A549 treated with AZD9567 at 1 μM for 4 hours (cell line): ENCODE results near the gene SECTM1. TPM values are rescaled to one million over a fixed set of nuclear protein-coding genes. Genes with fewer than 3 reads are reported as not detected.

Source experiments
- total RNA-seq: library from RNA; stranded (reverse); fragments of 200-300 nt; extraction: Qiagen RNA extraction; gene quantifications from 5 replicates; pipeline ENCODE4 v1.2.3, GENCODE V29; 2022; ENCODE audit not compliant: insufficient read depth

The SECTM1 gene
- 1.6 to 6.3 TPM (median 2.3 TPM) in 5 replicates for total RNA-seq

DNA sequence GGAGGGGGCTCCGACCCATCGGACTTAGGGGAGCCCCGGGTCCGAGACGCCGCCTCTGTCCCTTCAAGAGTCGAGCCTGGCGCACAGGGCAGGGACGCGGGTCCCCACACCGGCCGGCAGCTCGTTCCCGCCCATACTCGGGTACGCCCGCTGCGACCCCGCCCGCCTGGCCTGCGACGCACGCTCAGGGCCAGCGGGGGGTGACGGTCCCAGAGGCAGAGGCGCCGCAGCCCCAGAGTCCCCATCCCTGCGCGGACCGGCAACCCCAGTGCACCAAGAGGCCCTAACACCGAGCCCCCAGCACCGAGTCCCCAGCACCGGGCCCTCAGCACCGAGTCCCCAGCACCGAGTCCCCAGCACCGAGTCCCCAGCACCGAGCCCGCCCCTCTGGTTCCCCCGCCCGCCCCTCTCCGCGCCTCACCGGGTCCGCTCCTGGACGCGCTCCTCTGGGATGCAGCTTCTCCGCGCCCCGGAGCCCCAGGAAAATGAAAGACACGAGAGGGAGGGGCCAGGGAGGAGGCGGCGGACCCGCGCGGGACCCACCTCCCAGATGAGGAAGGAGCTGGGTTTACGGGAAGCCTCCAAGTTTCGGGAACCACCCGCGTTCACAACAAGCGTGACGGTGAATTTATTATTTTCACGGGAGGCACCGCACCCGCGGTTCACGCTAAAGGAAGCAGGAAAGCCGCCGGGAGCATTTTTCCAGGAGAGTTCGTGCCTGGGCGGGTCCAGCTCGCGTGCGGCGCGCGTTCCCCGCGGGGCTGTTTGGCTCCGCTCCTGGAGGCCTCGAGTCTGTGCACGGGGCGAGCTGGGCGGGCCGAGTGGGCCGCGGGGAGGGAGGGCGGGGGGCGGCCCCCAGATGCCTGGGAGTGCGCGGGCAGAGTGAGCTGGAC, at the start of gene SECTM1:
Gene SECTM1 (minus strand): TSS at position 488 of the 893 bp plus-strand sequence. CDS start 6,526 bp downstream, outside the sequence.

DNA sequence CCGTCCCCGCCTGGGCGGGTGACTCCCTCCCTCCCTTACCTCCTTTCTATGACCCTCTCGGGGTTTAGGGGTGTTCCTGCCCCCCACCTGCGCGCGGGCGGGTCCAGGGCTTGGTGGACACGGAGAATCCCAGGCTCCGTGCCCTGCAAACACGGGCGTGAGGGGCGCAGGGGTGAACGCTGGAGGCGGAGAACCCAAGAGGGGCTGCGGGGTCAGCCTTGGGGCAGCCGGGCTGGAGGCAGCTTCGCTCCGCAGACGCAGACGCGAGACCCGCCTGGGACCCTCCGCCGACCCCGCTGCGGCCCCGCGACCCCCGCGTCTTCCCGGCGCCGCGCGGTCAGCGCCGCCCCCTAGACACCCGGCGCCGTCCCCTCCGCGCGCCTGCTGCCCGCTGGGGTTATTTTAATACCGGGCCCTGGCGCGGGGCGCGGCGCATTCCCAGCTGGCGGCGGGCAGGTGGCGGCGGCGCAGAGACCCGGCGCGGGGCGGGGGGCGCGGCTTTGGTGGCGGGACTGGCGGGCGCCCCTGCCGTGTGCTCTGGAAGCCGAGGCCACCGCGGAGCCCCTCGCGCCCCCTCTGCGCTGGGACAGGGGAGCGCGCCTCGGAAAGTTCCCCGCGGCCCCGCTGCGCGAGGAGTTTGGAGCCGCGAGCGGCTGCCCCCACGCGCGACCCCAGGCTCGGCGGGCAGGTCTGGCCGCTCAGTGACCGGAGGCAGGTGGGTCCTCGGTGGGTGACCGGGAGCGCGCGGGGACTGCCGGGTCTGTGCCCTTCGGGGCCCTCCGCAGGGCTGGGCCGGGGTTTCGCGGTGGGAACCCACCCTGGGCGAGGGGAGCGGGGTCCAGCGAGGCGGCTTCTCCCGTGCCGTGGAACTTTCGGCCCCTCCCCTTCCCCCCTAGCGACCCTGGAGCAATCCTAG, 38.0 kb upstream of the SECTM1 start, which contains the start of gene UTS2R:
Gene UTS2R (plus strand): TSS at position 433 of the 916 bp plus-strand sequence. CDS start 2,560 bp downstream, outside the sequence.

DNA sequence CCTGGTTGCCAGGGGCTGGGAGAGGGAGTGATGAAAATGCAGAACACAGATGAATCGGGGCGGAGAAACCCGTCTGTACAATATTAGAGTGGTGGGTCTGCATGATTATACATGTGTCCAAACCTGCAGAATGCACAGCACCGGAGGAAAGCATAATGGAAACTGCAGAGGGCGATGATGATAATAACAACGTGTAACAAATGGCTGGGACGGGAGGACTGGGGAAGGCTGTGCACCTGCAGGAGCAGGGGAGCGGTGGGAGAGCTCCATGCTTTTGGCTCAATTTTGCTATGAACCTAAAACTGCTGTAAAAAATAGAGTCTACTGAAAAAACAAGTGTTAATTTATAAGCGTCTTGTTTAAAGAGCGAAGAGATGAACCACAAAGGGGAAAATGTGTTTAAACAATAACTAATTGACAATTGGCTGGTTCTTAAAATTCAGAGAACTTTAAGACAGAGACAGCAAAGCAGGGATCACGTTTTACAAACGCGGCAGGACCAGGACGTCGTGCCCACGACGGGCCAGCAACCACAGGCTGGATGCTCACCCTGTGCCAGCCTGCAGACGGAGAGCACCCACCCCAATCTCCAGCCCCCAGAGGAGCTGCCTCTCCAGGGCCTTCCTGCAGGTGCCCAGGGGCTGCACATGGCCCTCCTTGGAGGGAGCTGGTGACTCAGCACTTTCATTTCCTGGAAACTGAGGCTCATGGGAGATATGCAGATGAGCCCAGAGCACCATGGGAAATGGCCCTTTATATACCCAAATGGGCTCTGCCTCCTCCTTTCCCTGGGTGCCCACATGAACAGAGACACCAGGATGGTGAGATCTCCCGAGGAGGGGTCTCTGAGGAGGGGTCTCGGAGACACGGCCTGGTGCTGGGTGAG, 25.1 kb upstream of the SECTM1 start, which contains the start of gene TEX19:
Gene TEX19 (plus strand): TSS at position 783 of the 886 bp plus-strand sequence. CDS start 2,904 bp downstream, outside the sequence.

DNA sequence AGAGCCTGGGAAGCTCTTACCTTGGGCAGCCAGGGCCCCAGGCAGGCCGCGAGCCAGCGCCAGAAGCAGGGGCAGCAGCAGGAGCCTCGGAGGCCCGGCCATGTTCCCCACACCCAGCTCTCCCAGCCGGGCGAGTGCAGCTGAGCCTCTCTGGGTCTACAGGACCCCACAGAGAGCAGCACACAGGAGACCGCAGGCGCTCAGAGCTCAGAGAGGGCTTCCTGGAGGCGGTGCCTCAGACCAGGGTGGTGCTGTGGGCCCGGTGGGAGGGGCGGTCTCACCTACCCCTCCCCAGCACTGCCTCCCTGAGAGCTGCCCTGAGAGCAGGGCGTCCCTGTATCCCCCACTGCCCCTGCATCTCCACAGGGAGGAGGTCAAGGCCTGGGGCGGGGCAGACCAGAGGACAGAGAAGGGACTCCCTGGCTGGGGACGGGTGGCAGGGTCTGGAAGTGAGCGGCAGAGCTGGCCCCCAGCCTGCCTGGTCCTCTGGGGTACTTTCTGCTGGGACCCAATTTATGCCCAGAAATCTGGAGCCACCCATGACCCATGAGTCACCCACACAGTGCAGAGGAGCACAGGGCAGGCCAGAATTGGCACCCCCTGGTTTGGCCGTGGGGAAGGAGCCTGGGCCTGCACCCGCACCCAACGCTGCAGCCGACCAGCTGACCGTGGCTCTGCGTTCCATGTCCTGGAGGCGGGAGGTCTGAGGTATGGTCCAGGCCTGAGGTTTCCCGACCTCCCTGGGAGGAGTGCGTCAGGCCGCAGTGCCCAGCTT, 16.0 kb downstream of the SECTM1 start, which contains the start of gene CD7:
Gene CD7 (minus strand): TSS at position 215 of the 775 bp plus-strand sequence. CDS start 113 bp downstream, at position 102.

DNA sequence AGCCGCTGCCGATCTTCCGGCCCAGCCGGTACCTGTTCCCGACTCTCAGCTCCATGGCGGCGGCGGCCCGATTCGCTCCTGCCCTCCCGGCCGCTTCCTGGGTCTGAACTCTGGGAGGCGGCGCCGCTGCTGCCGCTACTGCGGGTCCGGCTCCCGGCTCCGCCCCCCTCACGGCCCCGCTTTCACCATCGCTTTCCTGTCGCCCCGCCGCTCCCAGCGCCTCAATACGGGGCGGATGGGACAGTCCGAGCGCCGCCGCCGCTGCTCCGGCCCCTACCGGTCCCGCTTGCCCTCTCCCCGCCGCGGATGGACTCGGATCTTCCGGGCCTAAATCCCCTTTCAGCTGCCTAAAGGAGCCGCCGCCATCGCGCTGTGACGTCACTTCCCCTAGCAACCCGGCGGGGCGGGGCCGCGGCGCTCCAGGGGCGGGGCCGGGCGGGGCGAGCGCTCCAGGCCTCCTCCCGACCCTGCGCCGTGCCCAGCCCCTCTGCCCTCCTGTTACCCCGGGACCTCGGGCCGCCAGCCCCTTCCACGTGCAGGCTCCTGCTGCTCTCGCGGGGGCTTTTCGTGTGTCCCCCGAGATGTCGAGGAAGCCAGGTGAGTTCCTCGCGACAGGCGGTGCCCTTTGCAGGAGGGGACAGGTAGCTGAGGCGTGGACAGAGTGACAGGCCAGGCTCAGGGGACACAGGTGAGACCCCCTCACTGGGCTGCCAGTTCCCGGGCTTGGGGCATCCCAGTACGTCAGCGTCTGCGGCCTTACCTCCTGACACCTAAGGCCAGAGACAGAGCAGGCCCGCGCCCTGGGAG, 60.0 kb downstream of the SECTM1 start, which contains the start of gene CSNK1D:
Gene CSNK1D (minus strand): TSS at position 374 of the 807 bp plus-strand sequence. CDS start 319 bp downstream, at position 55.

Other genes starting within 250 kb of the SECTM1 start
- 91.1 to 158 TPM (median 149 TPM) in 5 replicates for gene FASN, start 235.5 kb downstream of the SECTM1 start, total RNA-seq
- gene CCDC57, start 120.9 kb downstream of the SECTM1 start, total RNA-seq = 8.8 to 30.2 TPM (median 26.3 TPM) in 5 replicates
- gene SLC16A3, start 104.7 kb downstream of the SECTM1 start, total RNA-seq = 104 to 159 TPM (median 147 TPM) in 5 replicates
- 169 to 215 TPM (median 206 TPM) in 5 replicates for gene CSNK1D, start 60.1 kb downstream of the SECTM1 start, total RNA-seq
- gene CD7, start 16.2 kb downstream of the SECTM1 start, total RNA-seq = 0.12 to 2.2 TPM (median 0.16 TPM) in 3 of 5 replicates, not detected in the others
- 0.45 to 0.56 TPM (median 0.49 TPM) in 4 of 5 replicates, not detected in the other for gene TEX19, start 25.5 kb upstream of the SECTM1 start, total RNA-seq
- gene UTS2R, start 38.0 kb upstream of the SECTM1 start, total RNA-seq = 0.06 TPM in 1 of 5 replicates, not detected in the others
- 16.0 to 19.8 TPM (median 17.8 TPM) in 5 replicates for gene HEXD, start 84.6 kb upstream of the SECTM1 start, total RNA-seq
- gene OGFOD3, start 84.8 kb upstream of the SECTM1 start, total RNA-seq = 22.5 to 31.7 TPM (median 25.0 TPM) in 5 replicates
- 55.8 to 63.4 TPM (median 61.0 TPM) in 5 replicates for gene CYBC1, start 117.0 kb upstream of the SECTM1 start, total RNA-seq
- gene NARF, start 125.0 kb upstream of the SECTM1 start, total RNA-seq = 46.2 to 60.1 TPM (median 53.6 TPM) in 5 replicates
- gene FOXK2, start 186.0 kb upstream of the SECTM1 start, total RNA-seq = 48.6 to 60.7 TPM (median 56.4 TPM) in 5 replicates